ENCODE data around the gene GNS.

GNS gene

GRCh38 chr12:64679487-64680001, 79.7 kb downstream of the GNS start:
- peak overlapping the region; percentile 2 for H3K9ac ChIP-seq (ENCODE audit: low read length)
- no peaks in the 10 kb centered on the region for H3K9me3 ChIP-seq (ENCODE audit: low read length)
- no peaks in the 10 kb centered on the region for H3K27me3 ChIP-seq (ENCODE audit: control insufficient read depth in 1 of 2, insufficient read depth in 2 of 2, low read length in 2 of 2)
- H3K27ac ChIP-seq (ENCODE audit: low read depth, low read length) = peak overlapping the region; percentile 91
- peak overlapping the region in 1 of 2 donors; percentile 5 for H3K4me3 ChIP-seq (ENCODE audit: low read depth in 1 of 2, low read length in 2 of 2)
- no peaks in the 10 kb centered on the region for H3K36me3 ChIP-seq (ENCODE audit: insufficient read depth, low read length)
- H3K4me1 ChIP-seq (ENCODE audit: insufficient read depth, low read length) = peaks cover 68% of the 10 kb centered on the region

GRCh38 chr12:64678835-64679234, 80.4 kb downstream of the GNS start:
- no peaks in the 10 kb centered on the region for H3K9me3 ChIP-seq (ENCODE audit: low read length)
- no peak overlapping the region for H3K27ac ChIP-seq (ENCODE audit: low read depth, low read length)
- H3K4me1 ChIP-seq (ENCODE audit: insufficient read depth, low read length) = peaks cover 70% of the 10 kb centered on the region
- H3K36me3 ChIP-seq (ENCODE audit: insufficient read depth, low read length) = no peaks in the 10 kb centered on the region
- H3K9ac ChIP-seq (ENCODE audit: low read length) = no peak overlapping the region
- H3K4me3 ChIP-seq (ENCODE audit: low read depth in 1 of 2, low read length in 2 of 2) = no peak overlapping the region
- H3K27me3 ChIP-seq (ENCODE audit: control insufficient read depth in 1 of 2, insufficient read depth in 2 of 2, low read length in 2 of 2) = no peaks in the 10 kb centered on the region

GRCh38 chr12:64678248-64678647, 81.0 kb downstream of the GNS start:
- peaks cover 70% of the 10 kb centered on the region for H3K4me1 ChIP-seq (ENCODE audit: insufficient read depth, low read length)
- no peak overlapping the region for H3K4me3 ChIP-seq (ENCODE audit: low read depth in 1 of 2, low read length in 2 of 2)
- H3K27me3 ChIP-seq (ENCODE audit: control insufficient read depth in 1 of 2, insufficient read depth in 2 of 2, low read length in 2 of 2) = no peaks in the 10 kb centered on the region
- no peaks in the 10 kb centered on the region for H3K36me3 ChIP-seq (ENCODE audit: insufficient read depth, low read length)
- H3K9me3 ChIP-seq (ENCODE audit: low read length) = no peaks in the 10 kb centered on the region
- no peak overlapping the region for H3K9ac ChIP-seq (ENCODE audit: low read length)
- peak overlapping the region; percentile 7 for H3K27ac ChIP-seq (ENCODE audit: low read depth, low read length)

GRCh38 chr12:64675795-64676194, 83.4 kb downstream of the GNS start:
- peak overlapping the region; percentile 70 for H3K27ac ChIP-seq (ENCODE audit: low read depth, low read length)
- H3K9ac ChIP-seq (ENCODE audit: low read length) = no peak overlapping the region
- H3K4me1 ChIP-seq (ENCODE audit: insufficient read depth, low read length) = peaks cover 69% of the 10 kb centered on the region
- no peaks in the 10 kb centered on the region for H3K36me3 ChIP-seq (ENCODE audit: insufficient read depth, low read length)
- no peaks in the 10 kb centered on the region for H3K9me3 ChIP-seq (ENCODE audit: low read length)
- H3K4me3 ChIP-seq (ENCODE audit: low read depth in 1 of 2, low read length in 2 of 2) = no peak overlapping the region
- no peaks in the 10 kb centered on the region for H3K27me3 ChIP-seq (ENCODE audit: control insufficient read depth in 1 of 2, insufficient read depth in 2 of 2, low read length in 2 of 2)

GRCh38 chr12:64674367-64674922, 84.8 kb downstream of the GNS start:
- Histone ChIP-seq H3K27me3 (ENCODE audit: control insufficient read depth in 1 of 2, insufficient read depth in 2 of 2, low read length in 2 of 2) (no peaks in the 10 kb centered on the region), H3K36me3 (ENCODE audit: insufficient read depth, low read length) (no peaks in the 10 kb centered on the region), H3K9me3 (ENCODE audit: low read length) (no peaks in the 10 kb centered on the region), H3K9ac (ENCODE audit: low read length) (peak overlapping the region; percentile 4), H3K27ac (ENCODE audit: low read depth, low read length) (peak overlapping the region; percentile 91), H3K4me3 (ENCODE audit: low read depth in 1 of 2, low read length in 2 of 2) (no peak overlapping the region), H3K4me1 (ENCODE audit: insufficient read depth, low read length) (peaks cover 71% of the 10 kb centered on the region)

DNA sequence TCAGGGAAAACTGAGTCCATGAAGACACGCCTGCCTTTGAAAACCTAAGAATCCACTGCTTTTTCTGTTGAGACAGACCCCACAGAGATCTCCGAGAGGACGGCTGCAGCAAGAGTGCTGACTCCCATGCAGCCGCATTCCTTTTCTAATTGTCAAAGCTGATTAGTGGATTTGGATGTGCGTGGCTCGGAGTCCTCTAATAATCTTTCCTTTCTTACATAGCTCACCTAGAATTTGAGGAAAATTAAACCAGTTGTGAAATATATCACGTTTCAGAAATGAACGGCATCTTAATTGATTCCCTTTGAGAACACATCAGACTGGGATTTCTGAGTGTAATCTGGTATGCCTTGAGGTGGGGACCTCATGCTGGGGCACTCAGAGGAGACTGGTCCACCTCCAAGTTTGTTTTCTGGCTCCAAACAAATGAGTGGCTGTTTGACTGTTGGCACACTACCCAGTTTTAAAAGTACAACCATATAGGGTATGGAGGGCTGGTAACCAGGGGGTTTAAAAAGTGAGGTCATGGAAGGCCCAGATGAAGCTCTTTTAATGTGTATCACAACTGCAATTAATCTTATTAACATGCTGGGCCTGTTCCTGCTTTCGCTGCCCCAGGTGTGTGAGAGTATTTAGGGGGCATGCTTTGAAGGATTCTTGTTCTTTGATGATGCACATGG, 85.6 kb downstream of the GNS start:
- Histone ChIP-seq H3K9ac (ENCODE audit: low read length) (peak overlapping the region; percentile 37), H3K9me3 (ENCODE audit: low read length) (no peaks in the 10 kb centered on the region), H3K4me3 (ENCODE audit: low read depth in 1 of 2, low read length in 2 of 2) (no peak overlapping the region), H3K36me3 (ENCODE audit: insufficient read depth, low read length) (no peaks in the 10 kb centered on the region), H3K4me1 (ENCODE audit: insufficient read depth, low read length) (peaks cover 73% of the 10 kb centered on the region), H3K27ac (ENCODE audit: low read depth, low read length) (peak overlapping the region; percentile 91), H3K27me3 (ENCODE audit: control insufficient read depth in 1 of 2, insufficient read depth in 2 of 2, low read length in 2 of 2) (no peaks in the 10 kb centered on the region)

DNA sequence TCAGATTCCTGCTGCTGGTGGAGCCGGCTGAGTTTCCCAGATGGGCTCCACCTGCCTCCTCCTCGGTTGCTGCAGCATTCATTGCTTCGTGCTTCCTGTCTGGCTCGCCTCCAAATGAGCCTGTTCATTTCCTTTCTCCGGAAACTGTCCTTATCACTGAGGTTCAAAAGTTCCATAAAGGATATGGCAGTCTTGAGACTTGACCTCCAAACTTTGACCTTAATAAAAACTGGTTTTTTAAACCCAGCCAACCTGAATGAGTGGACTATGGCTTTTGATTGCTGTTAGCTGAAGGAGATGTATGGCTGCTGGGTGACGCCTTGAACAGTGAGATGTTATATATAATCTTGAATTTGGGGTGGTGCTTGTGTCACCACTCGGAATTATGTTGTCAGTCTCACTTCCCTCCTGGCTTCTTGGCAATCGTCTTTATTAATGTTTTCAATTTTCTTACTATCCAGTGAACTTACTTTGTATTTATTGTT, 86.2 kb downstream of the GNS start:
- Histone ChIP-seq H3K4me1 (ENCODE audit: insufficient read depth, low read length) (peaks cover 73% of the 10 kb centered on the region), H3K9ac (ENCODE audit: low read length) (peak overlapping the region; percentile 37), H3K4me3 (ENCODE audit: low read depth in 1 of 2, low read length in 2 of 2) (no peak overlapping the region), H3K27ac (ENCODE audit: low read depth, low read length) (peak overlapping the region; percentile 91), H3K27me3 (ENCODE audit: control insufficient read depth in 1 of 2, insufficient read depth in 2 of 2, low read length in 2 of 2) (no peaks in the 10 kb centered on the region), H3K36me3 (ENCODE audit: insufficient read depth, low read length) (no peaks in the 10 kb centered on the region), H3K9me3 (ENCODE audit: low read length) (no peaks in the 10 kb centered on the region)

DNA sequence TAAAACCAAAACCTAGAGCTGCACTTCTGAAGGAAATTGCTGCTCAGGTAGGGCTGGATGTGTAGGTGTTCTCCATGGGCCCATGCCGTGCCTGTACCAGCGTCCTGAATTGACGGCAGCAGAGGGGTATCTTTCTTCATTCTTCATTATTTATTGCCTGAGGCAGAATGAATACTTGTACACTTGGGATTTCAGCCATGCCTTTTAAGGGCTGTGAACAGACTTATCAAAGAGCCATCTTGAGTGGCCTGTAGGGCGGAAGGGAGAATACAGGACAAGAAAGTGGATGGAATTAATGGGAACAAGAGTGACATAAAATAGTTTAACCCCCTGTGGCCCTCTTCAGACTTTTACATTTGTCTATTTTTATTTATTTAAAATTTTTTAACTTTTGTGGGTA, 87.5 kb downstream of the GNS start:
- peak overlapping the region; percentile 91 for H3K27ac ChIP-seq (ENCODE audit: low read depth, low read length)
- no peak overlapping the region for H3K9ac ChIP-seq (ENCODE audit: low read length)
- peaks cover 75% of the 10 kb centered on the region for H3K4me1 ChIP-seq (ENCODE audit: insufficient read depth, low read length)
- H3K4me3 ChIP-seq (ENCODE audit: low read depth in 1 of 2, low read length in 2 of 2) = no peak overlapping the region
- no peaks in the 10 kb centered on the region for H3K9me3 ChIP-seq (ENCODE audit: low read length)
- H3K36me3 ChIP-seq (ENCODE audit: insufficient read depth, low read length) = no peaks in the 10 kb centered on the region
- H3K27me3 ChIP-seq (ENCODE audit: control insufficient read depth in 1 of 2, insufficient read depth in 2 of 2, low read length in 2 of 2) = no peaks in the 10 kb centered on the region

GRCh38 chr12:64670919-64671639, 88.1 kb downstream of the GNS start:
- H3K9me3 ChIP-seq (ENCODE audit: low read length) = no peaks in the 10 kb centered on the region
- peak overlapping the region; percentile 91 for H3K27ac ChIP-seq (ENCODE audit: low read depth, low read length)
- H3K27me3 ChIP-seq (ENCODE audit: control insufficient read depth in 1 of 2, insufficient read depth in 2 of 2, low read length in 2 of 2) = no peaks in the 10 kb centered on the region
- no peaks in the 10 kb centered on the region for H3K36me3 ChIP-seq (ENCODE audit: insufficient read depth, low read length)
- peak overlapping the region; percentile 41 for H3K9ac ChIP-seq (ENCODE audit: low read length)
- H3K4me3 ChIP-seq (ENCODE audit: low read depth in 1 of 2, low read length in 2 of 2) = no peak overlapping the region
- H3K4me1 ChIP-seq (ENCODE audit: insufficient read depth, low read length) = peaks cover 82% of the 10 kb centered on the region

GRCh38 chr12:64670019-64670418, 89.2 kb downstream of the GNS start:
- peak overlapping the region in 1 of 2 donors; percentile 40 for H3K4me3 ChIP-seq (ENCODE audit: low read depth in 1 of 2, low read length in 2 of 2)
- H3K36me3 ChIP-seq (ENCODE audit: insufficient read depth, low read length) = no peaks in the 10 kb centered on the region
- H3K4me1 ChIP-seq (ENCODE audit: insufficient read depth, low read length) = peaks cover 85% of the 10 kb centered on the region
- no peaks in the 10 kb centered on the region for H3K27me3 ChIP-seq (ENCODE audit: control insufficient read depth in 1 of 2, insufficient read depth in 2 of 2, low read length in 2 of 2)
- peak overlapping the region; percentile 91 for H3K27ac ChIP-seq (ENCODE audit: low read depth, low read length)
- no peaks in the 10 kb centered on the region for H3K9me3 ChIP-seq (ENCODE audit: low read length)
- H3K9ac ChIP-seq (ENCODE audit: low read length) = peak overlapping the region; percentile 66

- H3K36me3 ChIP-seq (ENCODE audit: insufficient read depth, low read length) = no peaks in the 10 kb centered on the region
- peak overlapping the region; percentile 66 for H3K9ac ChIP-seq (ENCODE audit: low read length)
- no peaks in the 10 kb centered on the region for H3K9me3 ChIP-seq (ENCODE audit: low read length)
- H3K27ac ChIP-seq (ENCODE audit: low read depth, low read length) = peak overlapping the region; percentile 91
- peak overlapping the region in 1 of 2 donors; percentile 40 for H3K4me3 ChIP-seq (ENCODE audit: low read depth in 1 of 2, low read length in 2 of 2)
- H3K4me1 ChIP-seq (ENCODE audit: insufficient read depth, low read length) = peaks cover 85% of the 10 kb centered on the region
- no peaks in the 10 kb centered on the region for H3K27me3 ChIP-seq (ENCODE audit: control insufficient read depth in 1 of 2, insufficient read depth in 2 of 2, low read length in 2 of 2)
These were observed 89.8 kb downstream of the GNS start for GRCh38 chr12:64669270-64669842.
